ENCODE measurements around the gene MARK3. TPM values are rescaled to one million over a fixed set of nuclear protein-coding genes. Genes with fewer than 3 reads are reported as not detected.

The MARK3 gene
- polyA plus RNA-seq, 3 donors = 29.3 to 163 (median 44.7) TPM

DNA sequence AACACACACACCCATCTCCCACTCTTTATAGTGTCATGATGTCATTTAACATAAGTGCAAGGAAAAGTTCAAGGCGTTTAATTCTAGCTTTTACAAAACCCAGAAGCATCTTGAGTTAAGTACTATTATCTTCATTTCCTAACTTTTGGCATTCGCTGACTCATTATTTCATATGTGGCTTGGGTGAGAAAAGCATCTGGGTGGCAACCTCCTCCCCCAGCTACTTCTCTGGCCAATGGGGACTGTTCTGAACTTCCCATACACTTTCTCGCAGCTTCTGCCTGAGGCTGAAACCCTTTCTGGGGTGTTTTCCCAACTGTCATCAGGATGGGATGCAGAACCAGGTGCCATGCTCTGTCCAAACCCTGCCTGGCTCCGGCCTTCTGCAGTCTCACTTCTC is 2.8 kb upstream of the MARK3 start:
- Histone ChIP-seq H3K27ac (ENCODE audit: low read depth in 1 of 2, low read length in 2 of 2) (peak overlapping the region; percentile 34 to 80), H3K4me2 (replicated peaks; ENCODE audit: extremely low read depth, low read length, poor library complexity, severe bottlenecking) (peak overlapping the region; percentile 59), H3K4me1 (ENCODE audit: control insufficient read depth in 1 of 2, insufficient read depth in 2 of 2, low read length in 2 of 2) (peaks cover 61 to 87% of the 10 kb centered on the region in 2 donors), H4K20me1 (ENCODE audit: insufficient read depth, low read length) (peaks cover 15% of the 10 kb centered on the region), H2AFZ (ENCODE audit: insufficient read depth, low read depth, low read length, poor library complexity, severe bottlenecking) (no peak overlapping the region), H3K27me3 (ENCODE audit: control insufficient read depth in 2 of 2, insufficient read depth in 2 of 2, low read length in 2 of 2) (no peaks in the 10 kb centered on the region), H3K36me3 (replicated peaks in 1 of 2; ENCODE audit: control insufficient read depth in 1 of 2, insufficient read depth in 2 of 2, low read length in 2 of 2) (no peaks in the 10 kb centered on the region), H3K9me3 (replicated peaks in 1 of 2; ENCODE audit: control insufficient read depth in 1 of 2, insufficient read depth in 1 of 2, low read length in 2 of 2) (no peaks in the 10 kb centered on the region), H3K4me3 (replicated peaks in 1 of 3; ENCODE audit: low read depth in 2 of 3, low read length in 3 of 3) (peak overlapping the region in 1 of 3 experiments; percentile 47), H3K9ac (ENCODE audit: insufficient read depth, low read length, poor library complexity, severe bottlenecking) (no peak overlapping the region), H3K79me2 (ENCODE audit: insufficient read depth, low read length) (peaks cover 51% of the 10 kb centered on the region)
- DNase-seq = peak; percentile 69 to 89 (median 75)
- Mint-ChIP-seq H3K27ac (peak overlapping the region; percentile 62 to 96 (median 88)), H3K4me1 (peaks cover 48% of the 10 kb centered on the region), H3K4me3 (peak overlapping the region in 1 of 2 donors; percentile 42), H3K36me3 (no peaks in the 10 kb centered on the region), H3K9me3 (peaks cover 0 to 3% (median 0%) of the 10 kb centered on the region in 7 donors), H3K27me3 (ENCODE audit: low read depth in 3 of 3) (peaks cover 0 to 2% (median 2%) of the 10 kb centered on the region in 3 donors)
- TF ChIP-seq, protein P1, sequence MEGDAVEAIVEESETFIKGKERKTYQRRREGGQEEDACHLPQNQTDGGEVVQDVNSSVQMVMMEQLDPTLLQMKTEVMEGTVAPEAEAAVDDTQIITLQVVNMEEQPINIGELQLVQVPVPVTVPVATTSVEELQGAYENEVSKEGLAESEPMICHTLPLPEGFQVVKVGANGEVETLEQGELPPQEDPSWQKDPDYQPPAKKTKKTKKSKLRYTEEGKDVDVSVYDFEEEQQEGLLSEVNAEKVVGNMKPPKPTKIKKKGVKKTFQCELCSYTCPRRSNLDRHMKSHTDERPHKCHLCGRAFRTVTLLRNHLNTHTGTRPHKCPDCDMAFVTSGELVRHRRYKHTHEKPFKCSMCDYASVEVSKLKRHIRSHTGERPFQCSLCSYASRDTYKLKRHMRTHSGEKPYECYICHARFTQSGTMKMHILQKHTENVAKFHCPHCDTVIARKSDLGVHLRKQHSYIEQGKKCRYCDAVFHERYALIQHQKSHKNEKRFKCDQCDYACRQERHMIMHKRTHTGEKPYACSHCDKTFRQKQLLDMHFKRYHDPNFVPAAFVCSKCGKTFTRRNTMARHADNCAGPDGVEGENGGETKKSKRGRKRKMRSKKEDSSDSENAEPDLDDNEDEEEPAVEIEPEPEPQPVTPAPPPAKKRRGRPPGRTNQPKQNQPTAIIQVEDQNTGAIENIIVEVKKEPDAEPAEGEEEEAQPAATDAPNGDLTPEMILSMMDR (IDR thresholded peaks at IDR 0.05) = no peak
- intact Hi-C loops (cut with micrococcal nuclease) = loop anchor here (2.0 to 5.0 kb wide), 2 partner anchors 35 to 48 kb away; partner anchors contain the start of gene EIF5 (in 1 of the 2)
- 0% methylated on average over 2 of the region's 4 CpGs for WGBS (ENCODE audit: insufficient coverage)

GRCh38 chr14:103384450-103385151 is 614 bp upstream of the MARK3 start:
- Histone ChIP-seq H3K4me3 (replicated peaks in 1 of 3; ENCODE audit: low read depth in 2 of 3, low read length in 3 of 3) (peak overlapping the region; percentile 85 to 99 (median 86)), H3K27me3 (ENCODE audit: control insufficient read depth in 2 of 2, insufficient read depth in 2 of 2, low read length in 2 of 2) (no peaks in the 10 kb centered on the region), H2AFZ (ENCODE audit: insufficient read depth, low read depth, low read length, poor library complexity, severe bottlenecking) (peak overlapping the region; percentile 84), H4K20me1 (ENCODE audit: insufficient read depth, low read length) (peaks cover 37% of the 10 kb centered on the region), H3K9me3 (replicated peaks in 1 of 2; ENCODE audit: control insufficient read depth in 1 of 2, insufficient read depth in 1 of 2, low read length in 2 of 2) (no peaks in the 10 kb centered on the region), H3K4me1 (ENCODE audit: control insufficient read depth in 1 of 2, insufficient read depth in 2 of 2, low read length in 2 of 2) (peaks cover 62 to 81% of the 10 kb centered on the region in 2 donors), H3K36me3 (replicated peaks in 1 of 2; ENCODE audit: control insufficient read depth in 1 of 2, insufficient read depth in 2 of 2, low read length in 2 of 2) (no peaks in the 10 kb centered on the region), H3K9ac (ENCODE audit: insufficient read depth, low read length, poor library complexity, severe bottlenecking) (peak overlapping the region; percentile 95), H3K27ac (ENCODE audit: low read depth in 1 of 2, low read length in 2 of 2) (peak overlapping the region; percentile 86 to 92), H3K79me2 (ENCODE audit: insufficient read depth, low read length) (peaks cover 73% of the 10 kb centered on the region), H3K4me2 (replicated peaks; ENCODE audit: extremely low read depth, low read length, poor library complexity, severe bottlenecking) (peak overlapping the region; percentile 89)
- Mint-ChIP-seq H3K4me1 (peaks cover 62% of the 10 kb centered on the region), H3K36me3 (peaks cover 0 to 3% of the 10 kb centered on the region in 2 donors), H3K4me3 (peak overlapping the region; percentile 96 to 98), H3K27me3 (ENCODE audit: low read depth in 3 of 3) (no peaks in the 10 kb centered on the region), H3K9me3 (no peaks in the 10 kb centered on the region), H3K27ac (peak overlapping the region; percentile 91 to 94 (median 93))
- WGBS (ENCODE audit: insufficient coverage) = 4% methylated on average over 29 of the region's 31 CpGs
- TF ChIP-seq, protein P1 (IDR thresholded peaks at IDR 0.05) = no peak
- no peak for DNase-seq
- intact Hi-C loops (cut with micrococcal nuclease) = loop anchor here (5.0 kb wide), 1 partner anchor 37 kb away; no protein-coding TSS in a partner anchor

Data from CD14-positive monocyte (primary cell).